ENCODE results near the gene CASS4. TPM values are rescaled to one million over a fixed set of nuclear protein-coding genes. Genes with fewer than 3 reads are reported as not detected.

CASS4 gene
- total RNA-seq, 2 donors from 2014 or later = 0.59 to 1.2 TPM

DNA sequence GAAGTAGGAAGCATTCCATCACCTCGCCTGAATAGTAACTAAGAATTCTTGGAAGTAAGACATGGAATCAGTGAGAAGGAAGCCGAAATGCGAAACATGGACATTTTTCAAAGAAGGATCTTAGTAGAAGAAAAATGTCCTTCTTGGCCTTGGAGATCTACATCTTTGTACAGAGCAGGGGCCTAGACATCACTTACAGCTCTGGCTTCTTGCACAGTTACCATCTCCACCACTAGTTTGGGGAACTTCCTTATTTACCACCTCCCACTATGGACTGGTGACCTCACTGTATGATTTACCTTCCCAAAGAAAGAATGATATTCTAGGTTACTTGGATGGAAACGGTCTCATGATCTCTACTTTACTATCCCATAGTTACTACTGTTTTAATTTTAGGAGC is 15.7 kb downstream of the CASS4 start:
- Histone ChIP-seq H3K9me3 (no peaks in the 10 kb centered on the region), H3K4me1 (replicated peaks) (no peaks in the 10 kb centered on the region), H3K27me3 (replicated peaks; ENCODE audit: insufficient read depth) (no peaks in the 10 kb centered on the region), H3K27ac (no peak overlapping the region), H3K36me3 (no peaks in the 10 kb centered on the region), H3K4me3 (no peak overlapping the region)
- 58% methylated on average over 4 of the region's 4 CpGs for WGBS
- intact Hi-C loops (cut with DNase I) = no loop called here
- DNase-seq (ENCODE audit: low spot score) = no peak
- no peak for TF ChIP-seq CTCF (IDR thresholded peaks at IDR 0.05)
- no peak for TF ChIP-seq POLR2AphosphoS5 (IDR thresholded peaks at IDR 0.05)
- TF ChIP-seq POLR2A (IDR thresholded peaks at IDR 0.05) = no peak

GRCh38 chr20:56428410-56428809 is 16.4 kb downstream of the CASS4 start:
- Histone ChIP-seq H3K27me3 (replicated peaks; ENCODE audit: insufficient read depth) (no peaks in the 10 kb centered on the region), H3K36me3 (no peaks in the 10 kb centered on the region), H3K4me1 (replicated peaks) (no peaks in the 10 kb centered on the region), H3K27ac (no peak overlapping the region), H3K4me3 (no peak overlapping the region), H3K9me3 (no peaks in the 10 kb centered on the region)
- no peak for TF ChIP-seq POLR2A (IDR thresholded peaks at IDR 0.05)
- no peak for DNase-seq (ENCODE audit: low spot score)
- 93% methylated on average over 5 of the region's 5 CpGs for WGBS
- intact Hi-C loops (cut with DNase I) = no loop called here

- WGBS = 74% methylated on average over 8 of the region's 8 CpGs
- no peak overlapping the region for H3K4me3 ChIP-seq
- H3K27me3 ChIP-seq (replicated peaks; ENCODE audit: insufficient read depth) = no peaks in the 10 kb centered on the region
- H3K9me3 ChIP-seq = no peaks in the 10 kb centered on the region
- no peaks in the 10 kb centered on the region for H3K4me1 ChIP-seq (replicated peaks)
- intact Hi-C loops (cut with DNase I) = no loop called here
- no peaks in the 10 kb centered on the region for H3K36me3 ChIP-seq
- TF ChIP-seq CTCF (IDR thresholded peaks at IDR 0.05) (no peak), POLR2AphosphoS5 (IDR thresholded peaks at IDR 0.05) (no peak), POLR2A (IDR thresholded peaks at IDR 0.05) (no peak)
- H3K27ac ChIP-seq = no peak overlapping the region
- DNase-seq (ENCODE audit: low spot score) = no peak
Measured at GRCh38 chr20:56428881-56429280, 16.8 kb downstream of the CASS4 start.

DNA sequence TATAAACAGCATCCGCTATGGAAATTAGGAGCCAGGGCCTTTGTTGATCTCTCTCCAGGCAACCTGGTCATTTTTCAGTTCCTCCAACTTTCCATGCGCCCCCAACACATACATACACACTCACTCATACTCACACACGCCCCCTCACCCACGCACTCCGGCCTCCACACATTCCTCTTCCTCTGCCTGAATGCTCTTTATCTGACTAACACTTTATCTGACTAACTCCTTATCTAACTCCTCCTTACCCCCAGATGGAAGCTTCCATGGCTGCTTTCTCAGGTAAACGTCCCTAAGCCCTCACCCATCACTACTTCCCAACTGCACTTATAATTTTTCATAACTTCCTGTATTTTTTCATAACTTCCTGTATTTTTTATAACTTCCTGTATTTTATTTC is 17.4 kb downstream of the CASS4 start:
- H3K4me1 ChIP-seq (replicated peaks) = no peaks in the 10 kb centered on the region
- TF ChIP-seq CTCF (IDR thresholded peaks at IDR 0.05) (no peak), POLR2A (IDR thresholded peaks at IDR 0.05) (no peak), POLR2AphosphoS5 (IDR thresholded peaks at IDR 0.05) (no peak)
- intact Hi-C loops (cut with DNase I) = no loop called here
- no peaks in the 10 kb centered on the region for H3K36me3 ChIP-seq
- no peak for DNase-seq (ENCODE audit: low spot score)
- H3K27me3 ChIP-seq (replicated peaks; ENCODE audit: insufficient read depth) = no peaks in the 10 kb centered on the region
- WGBS = 78% methylated on average over 6 of the region's 6 CpGs
- no peak overlapping the region for H3K27ac ChIP-seq
- H3K9me3 ChIP-seq = no peaks in the 10 kb centered on the region
- H3K4me3 ChIP-seq = no peak overlapping the region

DNA sequence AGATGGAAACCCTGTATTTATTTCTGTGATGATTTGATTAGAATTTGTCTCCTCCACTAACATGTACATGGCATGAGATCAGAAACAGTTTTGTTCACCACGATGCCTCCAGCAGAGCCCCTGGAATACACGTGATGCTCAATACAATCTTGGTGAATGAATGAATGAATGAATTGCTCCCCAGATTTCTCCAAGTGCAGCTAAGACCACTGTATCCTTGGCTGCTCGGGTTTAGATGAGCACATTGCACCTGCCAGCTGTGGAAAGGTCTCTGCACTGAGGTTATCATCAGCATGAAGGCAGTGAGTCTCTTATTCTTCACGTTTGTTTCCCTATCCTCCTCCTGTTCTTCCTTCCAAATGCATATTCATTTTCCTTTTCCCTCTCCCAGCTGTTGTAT is 17.9 kb downstream of the CASS4 start:
- TF ChIP-seq POLR2A (IDR thresholded peaks at IDR 0.05) (no peak), CTCF (IDR thresholded peaks at IDR 0.05) (no peak), POLR2AphosphoS5 (IDR thresholded peaks at IDR 0.05) (no peak)
- no peaks in the 10 kb centered on the region for H3K9me3 ChIP-seq
- no peak for DNase-seq (ENCODE audit: low spot score)
- H3K4me3 ChIP-seq = no peak overlapping the region
- no peaks in the 10 kb centered on the region for H3K27me3 ChIP-seq (replicated peaks; ENCODE audit: insufficient read depth)
- H3K36me3 ChIP-seq = no peaks in the 10 kb centered on the region
- no peak overlapping the region for H3K27ac ChIP-seq
- H3K4me1 ChIP-seq (replicated peaks) = no peaks in the 10 kb centered on the region
- intact Hi-C loops (cut with DNase I) = no loop called here
- WGBS = 64% methylated on average over 4 of the region's 4 CpGs
